GM21423 (cell line): ENCODE results near the gene TPCN1.

Source experiments
- ATAC-seq: cut with Tn5 transposase; IDR thresholded peaks from one replicate; pipeline ENCODE4 v1.9.1; 2021; ENCODE audit warnings: mild to moderate bottlenecking, moderate library complexity; ENCODE audit not compliant: unreplicated experiment

The TPCN1 gene

DNA sequence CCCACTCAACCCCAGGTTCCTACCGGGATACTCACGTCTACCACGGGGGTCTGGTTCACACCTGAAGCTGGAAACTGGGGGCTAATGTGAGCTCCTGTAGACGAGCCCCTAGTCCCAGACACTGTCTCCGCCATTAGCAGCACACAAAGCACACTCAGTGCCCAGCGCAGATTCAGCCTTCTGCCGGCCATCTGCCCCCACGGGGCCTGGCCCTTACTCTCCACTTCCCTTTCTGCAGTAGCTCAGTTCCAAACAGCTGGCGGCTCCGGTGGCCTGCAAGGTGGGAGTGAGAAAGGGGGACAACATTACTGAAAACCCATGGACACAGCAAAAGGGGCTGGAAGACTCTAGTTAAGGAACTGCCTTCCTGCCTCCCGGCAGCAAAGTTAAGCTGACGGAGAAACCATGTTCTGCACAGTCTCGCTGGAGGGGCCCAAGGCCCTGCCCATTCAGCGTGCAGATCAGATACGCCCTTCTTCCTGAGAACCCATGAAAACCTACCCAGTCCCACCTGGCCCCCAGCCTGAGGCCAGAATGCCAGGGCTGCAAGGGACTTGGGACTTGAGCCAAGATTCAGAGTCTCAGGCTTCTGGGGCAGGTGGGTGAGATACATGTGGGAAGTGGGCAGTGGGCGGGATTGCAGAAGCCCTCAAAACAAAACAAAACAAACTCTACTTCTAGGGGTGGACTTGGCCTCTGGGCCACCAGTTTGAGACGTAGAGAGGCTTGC is 111.6 kb downstream of the TPCN1 start:
- ATAC-seq: no peak

DNA sequence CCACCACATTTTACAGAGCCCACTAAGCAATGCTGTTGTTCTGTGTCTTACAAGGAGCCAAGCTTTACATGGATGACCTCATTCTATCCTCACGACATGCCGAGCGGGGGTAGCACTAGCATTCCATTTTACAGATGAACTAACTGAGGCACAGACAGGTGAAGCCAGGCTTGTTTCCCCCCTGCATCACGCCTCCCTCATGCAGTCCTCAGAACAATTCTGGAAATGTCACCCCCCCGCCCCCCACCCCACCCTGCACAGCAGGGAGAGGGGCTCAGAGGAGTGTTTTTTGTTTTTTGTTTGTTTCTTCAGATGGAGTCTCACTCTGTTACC is 112.1 kb downstream of the TPCN1 start:
- no peak for ATAC-seq

DNA sequence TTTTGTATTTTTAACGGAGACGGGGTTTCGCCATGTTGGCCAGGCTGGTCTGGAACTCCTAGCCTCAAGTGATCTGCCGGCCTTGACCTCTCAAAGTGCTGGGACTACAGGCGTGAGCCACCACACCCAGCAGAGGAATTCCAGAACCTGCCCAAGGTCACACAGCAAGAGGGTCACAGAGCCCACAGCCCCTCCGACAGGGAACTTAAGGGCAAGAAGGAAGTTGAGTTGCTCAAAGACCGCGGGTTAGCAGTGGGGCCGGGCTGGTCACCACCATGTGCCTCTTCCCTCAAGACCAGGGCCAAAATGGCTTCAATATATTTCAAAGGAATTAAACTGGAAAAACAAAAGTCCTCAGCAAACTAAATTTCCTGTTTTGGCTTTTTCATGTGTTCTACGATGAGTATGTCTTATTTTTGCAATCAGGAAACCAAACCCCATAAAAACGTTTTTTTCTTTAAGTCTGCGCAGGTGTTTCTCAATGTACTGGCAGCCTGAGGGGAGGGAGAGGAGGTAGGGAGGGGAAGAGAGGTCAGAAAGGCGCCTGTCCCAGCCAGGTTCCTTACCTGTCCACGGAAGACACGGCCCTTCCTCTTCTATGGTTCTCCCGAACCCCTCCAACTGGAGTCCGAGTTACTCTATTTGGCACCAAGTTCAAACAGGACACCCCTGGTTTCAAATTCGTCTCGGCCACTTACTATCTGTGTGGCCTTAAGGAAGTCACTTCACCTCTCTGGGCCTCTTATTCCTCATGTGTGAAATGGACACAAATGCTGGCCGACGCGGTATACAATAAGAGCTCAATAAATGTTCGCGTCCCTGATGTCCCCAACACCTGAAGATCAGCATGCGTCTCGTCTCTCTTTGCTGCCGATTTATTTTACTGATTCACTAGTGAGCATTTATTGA is 112.9 kb downstream of the TPCN1 start:
- peak; percentile 7 for ATAC-seq

DNA sequence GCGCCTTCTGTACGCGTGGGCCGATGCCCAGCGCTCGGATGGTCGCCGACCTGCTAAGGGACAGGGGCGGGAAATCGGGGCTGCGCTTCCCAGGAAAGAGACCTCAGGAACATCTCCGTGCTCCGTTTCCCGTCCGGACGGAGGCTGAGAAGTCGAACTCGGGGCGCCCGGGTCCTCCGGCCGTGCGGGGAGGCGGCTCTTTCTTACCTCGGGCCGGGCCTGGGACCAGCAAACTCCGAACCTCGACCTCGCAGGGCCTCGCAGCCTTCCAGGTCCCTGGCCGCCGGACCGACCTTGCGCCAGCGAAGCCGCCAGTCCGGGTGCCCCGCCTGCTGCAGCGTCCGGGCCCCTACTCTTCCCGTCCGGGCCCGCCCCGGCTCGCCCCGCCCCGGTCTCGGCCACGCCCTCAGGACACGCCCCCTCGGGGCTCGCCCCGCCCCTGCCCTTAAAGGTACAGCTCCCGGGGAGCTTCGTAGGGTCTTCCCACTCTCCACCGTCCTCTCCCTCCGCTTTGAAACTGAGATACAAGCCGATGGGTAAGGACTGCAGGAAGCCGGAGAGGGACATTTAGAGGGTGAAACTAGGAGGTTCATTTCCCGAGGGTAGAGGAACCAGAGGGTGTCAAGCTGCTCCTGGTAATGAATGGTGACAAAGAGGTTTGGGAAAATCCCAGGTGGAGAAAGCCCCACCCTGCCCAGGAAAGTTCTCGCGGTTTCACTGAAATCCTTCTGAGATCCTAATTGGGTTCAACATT is 113.7 kb downstream of the TPCN1 start, which contains the start of gene SLC8B1:
SLC8B1 (minus strand) TSS at position 324 of the 754 bp plus-strand sequence. CDS start 2,231 bp downstream, outside the sequence.
- ATAC-seq: peak; percentile 96

DNA sequence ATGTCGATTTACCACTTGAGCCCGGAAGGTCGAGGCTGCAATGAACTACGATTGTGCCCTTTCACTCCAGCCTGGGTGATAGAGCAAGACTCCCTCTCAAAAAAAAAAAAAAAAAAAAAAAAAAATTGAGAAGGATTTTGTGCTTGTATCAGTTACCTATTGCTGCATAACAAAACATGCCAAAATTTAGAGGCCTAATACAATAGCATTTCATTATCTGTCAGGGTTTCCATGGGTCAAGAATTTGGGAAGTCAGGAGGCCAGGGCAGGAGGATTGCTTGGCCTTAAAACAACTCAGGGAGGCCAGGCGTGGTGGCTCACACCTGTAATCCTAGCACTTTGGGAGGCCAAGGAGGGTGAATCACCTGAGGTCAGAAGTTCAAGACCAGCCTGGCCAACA is 118.3 kb downstream of the TPCN1 start:
- ATAC-seq: no peak

DNA sequence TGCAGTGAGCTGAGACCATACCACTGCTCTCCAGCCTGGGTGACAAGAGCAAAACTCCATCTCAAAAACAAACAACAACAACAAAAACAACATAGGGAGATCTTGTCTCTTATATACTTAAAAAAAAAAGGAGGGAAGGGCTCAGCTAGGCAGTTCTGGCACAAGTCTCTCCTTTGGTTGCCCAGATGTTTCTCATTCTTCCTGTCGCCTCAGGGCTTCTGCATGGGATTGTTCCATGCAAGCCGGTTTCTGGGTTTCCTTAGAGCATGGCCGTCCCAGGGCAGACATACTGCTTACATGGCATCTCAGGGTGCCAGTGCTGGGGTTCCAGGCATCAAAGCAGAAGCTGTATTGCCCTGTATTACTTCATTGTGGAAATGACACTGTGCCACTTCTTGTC is 118.8 kb downstream of the TPCN1 start:
- no peak for ATAC-seq

DNA sequence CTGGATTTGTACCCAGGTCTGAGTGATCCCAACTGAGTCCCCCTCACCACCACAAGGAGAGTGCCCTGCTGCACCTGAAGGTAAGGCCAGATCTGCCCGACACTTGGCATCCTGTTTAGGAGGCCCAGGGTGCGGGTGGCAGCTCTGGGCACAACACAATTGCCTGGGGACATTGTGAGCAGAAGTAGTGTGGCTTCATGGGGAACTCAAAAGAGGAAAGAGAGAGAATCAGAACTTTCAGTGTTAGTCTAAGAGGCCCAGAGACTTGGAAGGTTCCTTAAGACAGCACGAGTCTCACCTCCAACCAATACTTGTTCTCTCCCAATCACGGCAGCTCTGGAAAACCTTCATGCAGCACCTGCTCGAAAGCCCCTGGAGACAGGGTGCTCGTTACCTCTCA is 120.3 kb downstream of the TPCN1 start:
- no peak for ATAC-seq

DNA sequence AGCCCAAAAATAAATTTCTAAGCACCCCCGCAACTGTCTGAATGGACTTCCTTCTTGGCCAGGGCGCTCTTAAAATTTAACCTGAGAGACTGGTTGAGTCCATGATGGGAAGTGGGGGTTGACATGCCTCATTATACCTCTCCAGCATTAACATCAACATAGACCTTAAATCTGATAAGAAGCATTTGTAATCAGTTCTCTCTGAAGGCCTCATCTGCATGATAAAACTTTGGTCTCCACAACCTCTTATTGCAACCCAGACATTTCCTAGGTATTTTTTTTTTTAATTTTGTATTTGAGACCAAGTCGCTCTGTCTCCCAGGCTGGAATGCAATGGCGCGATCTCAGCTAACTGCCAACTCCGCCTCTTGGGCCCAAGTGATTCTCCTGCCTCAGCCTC is 124.1 kb downstream of the TPCN1 start:
- ATAC-seq: no peak

DNA sequence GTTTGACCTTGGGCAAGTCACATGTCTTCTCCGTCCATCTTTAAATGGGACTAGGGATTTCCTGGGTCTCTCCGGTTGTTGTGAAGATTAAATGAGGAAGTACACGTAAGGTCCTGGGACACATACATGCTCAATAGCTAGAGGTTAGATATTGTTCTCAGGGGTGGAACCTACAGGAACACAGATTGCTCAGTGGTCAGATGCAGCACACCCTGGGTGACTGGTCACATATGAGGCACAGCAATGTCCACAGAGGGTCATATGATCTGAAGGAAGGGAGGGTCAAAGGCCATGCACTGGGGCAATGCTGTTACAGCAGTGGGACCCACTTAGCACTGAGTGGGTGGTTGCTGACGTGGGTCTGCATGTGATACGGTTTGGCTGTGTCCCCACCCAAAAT is 125.1 kb downstream of the TPCN1 start:
- no peak for ATAC-seq

DNA sequence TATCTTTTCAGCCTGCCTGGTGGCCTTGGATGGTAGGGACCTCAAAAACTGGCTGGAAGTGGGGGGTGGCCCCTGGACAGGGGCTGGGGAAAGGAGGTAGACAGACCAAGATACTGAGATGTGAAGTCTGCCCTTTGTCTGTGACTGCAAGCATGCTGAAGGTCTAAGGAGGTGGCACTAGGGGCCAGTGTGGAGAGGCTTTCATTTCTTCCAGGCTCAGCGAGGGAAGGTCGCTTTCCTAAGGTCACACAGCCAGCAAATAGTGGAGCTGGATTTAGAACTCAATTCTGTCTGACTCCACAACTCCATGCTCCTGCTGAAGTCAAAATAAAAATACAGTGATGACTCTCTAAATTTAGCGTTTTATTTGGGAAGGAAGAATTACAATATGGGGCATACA is 125.8 kb downstream of the TPCN1 start:
- no peak for ATAC-seq

DNA sequence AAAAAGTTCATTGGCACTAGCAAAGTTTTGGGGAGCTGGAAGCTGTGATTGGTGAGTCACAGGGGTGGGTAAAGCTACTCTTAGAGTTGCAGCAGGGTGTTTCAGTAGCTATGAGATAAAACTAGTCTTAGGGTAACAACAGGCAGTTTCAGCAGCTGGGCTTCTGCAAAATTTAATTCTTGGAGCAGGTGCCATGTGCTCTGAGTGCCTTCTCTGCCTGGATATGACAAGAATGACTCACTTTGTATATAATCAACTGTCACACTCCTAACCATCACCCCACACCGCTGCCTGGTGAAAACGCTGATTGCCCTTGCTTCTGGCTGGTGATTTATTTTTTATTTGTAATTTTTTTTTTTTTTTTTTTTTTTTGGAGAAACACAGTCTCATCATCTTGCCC is 126.6 kb downstream of the TPCN1 start:
- ATAC-seq: no peak
